Keratinocyte (primary cell): ENCODE data around the gene PCDH8. TPM values are rescaled to one million over a fixed set of nuclear protein-coding genes. Genes with fewer than 3 reads are reported as not detected.

Experiments used
- DNase-seq: peaks from one replicate; pipeline ENCODE4 v3.0.0-alpha.2; 2011; ENCODE audit warnings: low read depth, missing footprints, low spot score
- FAIRE-seq: peaks from 2 replicates; lab custom pipeline; 2011; peaks lifted over from hg19 to GRCh38; lab: Jason Lieb, UNC
- H2AFZ ChIP-seq: 2 replicates; pipeline ENCODE4 v1.6.0; 2012; ENCODE audit warnings: low read length, control low read depth, inconsistent platforms; ENCODE audit not compliant: control insufficient read depth
- H3K27ac ChIP-seq: 2 replicates; pipeline ENCODE4 v1.5.1; 2011; ENCODE audit warnings: low read length; ENCODE audit not compliant: control insufficient read depth, insufficient read depth
- H3K27me3 ChIP-seq: 3 replicates; pipeline ENCODE4 v1.6.0; 2011; ENCODE audit warnings: low read length; ENCODE audit not compliant: control insufficient read depth, insufficient read depth; ENCODE audit errors: extremely low read depth
- H3K36me3 ChIP-seq, 2 experiments: 2 replicates in 1 of 2; 3 replicates in 1 of 2; pipeline ENCODE4 v1.5.1; 2011; ENCODE audit warnings: low read length in 2 of 2, mild to moderate bottlenecking in 1 of 2; ENCODE audit not compliant: control insufficient read depth in 2 of 2, insufficient read depth in 2 of 2; ENCODE audit errors: extremely low read depth in 1 of 2
- H3K4me1 ChIP-seq: 3 replicates; pipeline ENCODE4 v1.5.1; 2011; ENCODE audit warnings: low read length; ENCODE audit not compliant: control insufficient read depth, insufficient read depth; ENCODE audit errors: extremely low read depth
- H3K4me2 ChIP-seq: 3 replicates; pipeline ENCODE4 v1.6.0; 2011; ENCODE audit warnings: low read depth, low read length; ENCODE audit not compliant: control insufficient read depth, insufficient read depth; ENCODE audit errors: extremely low read depth
- H3K4me3 ChIP-seq, 3 experiments: fragments of 200-600 bp in 1 of 3; sonication (generic) in 1 of 3; 2 replicates in 2 of 3; 3 replicates in 1 of 3; pipeline ENCODE4 v1.5.1; 2011 to 2016; ENCODE audit warnings: low read length in 3 of 3, mild to moderate bottlenecking in 3 of 3, control low read depth in 2 of 3, inconsistent platforms in 1 of 3, low read depth in 1 of 3, mixed read lengths in 1 of 3, mixed run types in 1 of 3, moderate library complexity in 1 of 3; ENCODE audit not compliant: control insufficient read depth in 2 of 3, insufficient read depth in 2 of 3; ENCODE audit errors: extremely low read depth in 1 of 3
- H3K79me2 ChIP-seq: 2 replicates; pipeline ENCODE4 v1.6.0; 2012; ENCODE audit warnings: low read length; ENCODE audit not compliant: control insufficient read depth, insufficient read depth
- H3K9ac ChIP-seq: 3 replicates; pipeline ENCODE4 v1.6.0; 2011; ENCODE audit warnings: low read length; ENCODE audit not compliant: control insufficient read depth, insufficient read depth; ENCODE audit errors: extremely low read depth
- H3K9me1 ChIP-seq: 3 replicates; pipeline ENCODE4 v1.6.0; 2011; ENCODE audit warnings: low read length; ENCODE audit not compliant: control insufficient read depth, insufficient read depth; ENCODE audit errors: extremely low read depth
- H3K9me3 ChIP-seq: 2 replicates; pipeline ENCODE4 v1.5.1; 2012; ENCODE audit warnings: low read depth, low read length; ENCODE audit not compliant: control insufficient read depth
- H4K20me1 ChIP-seq: 3 replicates; pipeline ENCODE4 v1.6.0; 2011; ENCODE audit warnings: low read length; ENCODE audit not compliant: control insufficient read depth, insufficient read depth; ENCODE audit errors: extremely low read depth
- CTCF ChIP-seq, 3 experiments: IDR thresholded peaks in 1 of 3; conservative IDR thresholded peaks in 1 of 3; optimal IDR thresholded peaks in 1 of 3; 2 replicates in 2 of 3; 3 replicates in 1 of 3; pipeline versions ENCODE3 to v1.5.1; 2011; ENCODE audit warnings: low read length in 3 of 3, mild to moderate bottlenecking in 3 of 3, moderate library complexity in 2 of 3, control low read depth in 1 of 3, inconsistent platforms in 1 of 3; ENCODE audit not compliant: insufficient read depth in 2 of 3; ENCODE audit errors: extremely low read depth in 1 of 3
- EZH2 ChIP-seq: IDR thresholded peaks from one replicate; pipeline ENCODE4 v1.6.1; 2012; ENCODE audit warnings: inconsistent platforms, mild to moderate bottlenecking, low read length, moderate library complexity
- dilution Hi-C: fragments of 300-500 bp; cut with MboI; formaldehyde crosslinking; loops from one replicate; pipeline ENCODE4 v1.7.0; 2020; ENCODE audit warnings: low sequenced_read_pairs; ENCODE audit not compliant: extremely low pct_ligation_motif_present
- polyA plus RNA-seq, 5 experiments: library from polyadenylated mRNA; depleted of rRNA in 3 of 5; stranded (reverse) in 3 of 5; stranded (forward) in 1 of 5; unstranded in 1 of 5; fragments of >200 nt; gene quantifications; 1 replicate in 1 of 5; 2 replicates in 3 of 5; 3 replicates in 1 of 5; pipeline versions ENCODE4 v1.2.1 to v1.2.3, GENCODE V29; 2011 to 2012; ENCODE audit warnings: missing spikeins in 2 of 5, low read depth in 1 of 5, low replicate concordance in 1 of 5

Gene PCDH8
- polyA plus RNA-seq, 1 donor (not counting 4 experiments of a cell fraction or from before 2014, with no cell fraction given) = not detected

GRCh38 chr13:52879950-52880741 is 31.7 kb upstream of the PCDH8 start:
- H3K27me3 ChIP-seq = no peaks in the 10 kb centered on the region
- no peaks in the 10 kb centered on the region for H3K4me1 ChIP-seq
- H3K4me2 ChIP-seq = no peak overlapping the region
- H3K27ac ChIP-seq = no peak overlapping the region
- no peak overlapping the region for H3K9ac ChIP-seq
- H3K36me3 ChIP-seq = no peaks in the 10 kb centered on the region
- no peaks in the 10 kb centered on the region for H3K79me2 ChIP-seq
- H2AFZ ChIP-seq = no peak overlapping the region
- no peak overlapping the region for H3K4me3 ChIP-seq
- no peaks in the 10 kb centered on the region for H3K9me3 ChIP-seq
- no peaks in the 10 kb centered on the region for H4K20me1 ChIP-seq
- DNase-seq (no peak), FAIRE-seq (no peak)
- dilution Hi-C loops = no loop called here
- TF ChIP-seq EZH2 (no peak), CTCF (optimal IDR thresholded peaks at IDR 0.05 in 1 of 3, IDR thresholded peaks at IDR 0.05 in 1 of 3, conservative IDR thresholded peaks at IDR 0.05 in 1 of 3; ENCODE audit: extremely low read depth in 1 of 3, insufficient read depth in 2 of 3, low read length in 3 of 3) (no peak)
- H3K9me1 ChIP-seq = no peaks in the 10 kb centered on the region

GRCh38 chr13:52878831-52879230 is 30.4 kb upstream of the PCDH8 start:
- DNase-seq (no peak), FAIRE-seq (no peak)
- Histone ChIP-seq H3K27me3 (no peaks in the 10 kb centered on the region), H3K27ac (no peak overlapping the region), H4K20me1 (no peaks in the 10 kb centered on the region), H3K36me3 (no peaks in the 10 kb centered on the region), H2AFZ (no peak overlapping the region), H3K9me3 (no peaks in the 10 kb centered on the region), H3K9me1 (no peaks in the 10 kb centered on the region), H3K9ac (no peak overlapping the region), H3K4me1 (no peaks in the 10 kb centered on the region), H3K4me3 (no peak overlapping the region), H3K4me2 (no peak overlapping the region), H3K79me2 (no peaks in the 10 kb centered on the region)
- dilution Hi-C loops = no loop called here
- TF ChIP-seq EZH2 (no peak), CTCF (optimal IDR thresholded peaks at IDR 0.05 in 1 of 3, IDR thresholded peaks at IDR 0.05 in 1 of 3, conservative IDR thresholded peaks at IDR 0.05 in 1 of 3; ENCODE audit: extremely low read depth in 1 of 3, insufficient read depth in 2 of 3, low read length in 3 of 3) (no peak)
